ENCODE measurements around the gene MT1B.
A peak's percentile ranks its signal among the peaks of the same experiment; 100 is the strongest.
"Not testable (repeated sequence)": the region's sequence is repeated elsewhere in the genome, so short reads cannot be mapped to it uniquely, and the experiment has no call there.

The MT1B gene

GRCh38 chr16:56672761-56673536 lies 21.3 kb downstream of the MT1B start:
- Histone ChIP-seq H3K27ac (ENCODE audit: low read depth, low read length) (no peak overlapping the region), H3K4me1 (ENCODE audit: control insufficient read depth, low read length) (no peaks in the 10 kb centered on the region), H3K36me3 (ENCODE audit: control insufficient read depth, low read length) (no peaks in the 10 kb centered on the region), H4K20me1 (ENCODE audit: control insufficient read depth, insufficient read depth, low read depth, low read length) (no peaks in the 10 kb centered on the region), H3K4me3 (ENCODE audit: low read length) (no peak overlapping the region), H3K9me2 (replicated peaks; ENCODE audit: control insufficient read depth, low read length) (no peaks in the 10 kb centered on the region), H3K9me3 (ENCODE audit: control insufficient read depth, insufficient read depth, low read length) (no peaks in the 10 kb centered on the region), H3K4me2 (ENCODE audit: low read length) (no peak overlapping the region), H3K27me3 (ENCODE audit: control insufficient read depth, low read length) (peaks cover 73% of the 10 kb centered on the region), H3K79me2 (ENCODE audit: control insufficient read depth, low read length) (no peaks in the 10 kb centered on the region), H3F3A (ENCODE audit: control insufficient read depth, insufficient read depth) (no peaks in the 10 kb centered on the region)
- TF ChIP-seq CTCF (IDR thresholded peaks at IDR 0.05; ENCODE audit: low read depth, low read length, poor library complexity, severe bottlenecking), result no peak
- TF ChIP-seq EZH2phosphoT487 (IDR thresholded peaks at IDR 0.05; ENCODE audit: borderline replicate concordance, low read length), result no peak

- no peaks in the 10 kb centered on the region for H3K36me3 ChIP-seq (ENCODE audit: control insufficient read depth, low read length)
- H3K9me2 ChIP-seq (replicated peaks; ENCODE audit: control insufficient read depth, low read length), result no peaks in the 10 kb centered on the region
- H3K27me3 ChIP-seq (ENCODE audit: control insufficient read depth, low read length), result peaks cover 63% of the 10 kb centered on the region
- no peaks in the 10 kb centered on the region for H3K9me3 ChIP-seq (ENCODE audit: control insufficient read depth, insufficient read depth, low read length)
- H3K27ac ChIP-seq (ENCODE audit: low read depth, low read length), result no peak overlapping the region
- no peaks in the 10 kb centered on the region for H3F3A ChIP-seq (ENCODE audit: control insufficient read depth, insufficient read depth)
- H3K79me2 ChIP-seq (ENCODE audit: control insufficient read depth, low read length), result no peaks in the 10 kb centered on the region
- TF ChIP-seq EZH2phosphoT487 (IDR thresholded peaks at IDR 0.05; ENCODE audit: borderline replicate concordance, low read length) (no peak), CTCF (IDR thresholded peaks at IDR 0.05; ENCODE audit: low read depth, low read length, poor library complexity, severe bottlenecking) (peak; percentile 52)
- no peaks in the 10 kb centered on the region for H3K4me1 ChIP-seq (ENCODE audit: control insufficient read depth, low read length)
- H3K4me3 ChIP-seq (ENCODE audit: low read length), result no peak overlapping the region
- no peaks in the 10 kb centered on the region for H4K20me1 ChIP-seq (ENCODE audit: control insufficient read depth, insufficient read depth, low read depth, low read length)
- no peak overlapping the region for H3K4me2 ChIP-seq (ENCODE audit: low read length)
These were observed 22.2 kb downstream of the MT1B start for GRCh38 chr16:56673921-56674320.

- H3K4me1 ChIP-seq (ENCODE audit: control insufficient read depth, low read length), result not testable (repeated sequence)
These were observed 22.9 kb downstream of the MT1B start for GRCh38 chr16:56674570-56674969.

GRCh38 chr16:56675685-56676210 lies 24.1 kb downstream of the MT1B start:
- Histone ChIP-seq H4K20me1 (ENCODE audit: control insufficient read depth, insufficient read depth, low read depth, low read length) (no peaks in the 10 kb centered on the region), H3K4me2 (ENCODE audit: low read length) (no peak overlapping the region), H3K79me2 (ENCODE audit: control insufficient read depth, low read length) (no peaks in the 10 kb centered on the region), H3K4me3 (ENCODE audit: low read length) (no peak overlapping the region), H3K4me1 (ENCODE audit: control insufficient read depth, low read length) (no peaks in the 10 kb centered on the region), H3K27me3 (ENCODE audit: control insufficient read depth, low read length) (peaks cover 45% of the 10 kb centered on the region), H3K36me3 (ENCODE audit: control insufficient read depth, low read length) (no peaks in the 10 kb centered on the region), H3K9me3 (ENCODE audit: control insufficient read depth, insufficient read depth, low read length) (no peaks in the 10 kb centered on the region), H3F3A (ENCODE audit: control insufficient read depth, insufficient read depth) (no peaks in the 10 kb centered on the region), H3K9me2 (replicated peaks; ENCODE audit: control insufficient read depth, low read length) (no peaks in the 10 kb centered on the region), H3K27ac (ENCODE audit: low read depth, low read length) (no peak overlapping the region)
- TF ChIP-seq EZH2phosphoT487 (IDR thresholded peaks at IDR 0.05; ENCODE audit: borderline replicate concordance, low read length) (no peak), CTCF (IDR thresholded peaks at IDR 0.05; ENCODE audit: low read depth, low read length, poor library complexity, severe bottlenecking) (no peak)

More at GRCh38 chr16:56674570-56674969, 22.9 kb downstream of the MT1B start:
- not testable (repeated sequence) for H3K27ac ChIP-seq (ENCODE audit: low read depth, low read length); H3K4me3 ChIP-seq (ENCODE audit: low read length); H4K20me1 ChIP-seq (ENCODE audit: control insufficient read depth, insufficient read depth, low read depth, low read length); H3K9me3 ChIP-seq (ENCODE audit: control insufficient read depth, insufficient read depth, low read length); H3K4me2 ChIP-seq (ENCODE audit: low read length); H3K79me2 ChIP-seq (ENCODE audit: control insufficient read depth, low read length); H3K9me2 ChIP-seq (replicated peaks; ENCODE audit: control insufficient read depth, low read length); H3K36me3 ChIP-seq (ENCODE audit: control insufficient read depth, low read length); H3F3A ChIP-seq (ENCODE audit: control insufficient read depth, insufficient read depth)
- H3K27me3 ChIP-seq (ENCODE audit: control insufficient read depth, low read length), result peaks cover 57% of the 10 kb centered on the region
